GM06990 (cell line): ENCODE results near the gene RAB7A.

Source experiments
- DNase-seq: peaks from one replicate; pipeline ENCODE4 v3.0.0-alpha.2; 2011; ENCODE audit not compliant: insufficient read length; ENCODE audit errors: extremely low read depth
- H3K27me3 ChIP-seq: replicated peaks from 2 replicates; pipeline ENCODE4 v1.6.0; 2011; ENCODE audit warnings: low read length; ENCODE audit not compliant: control insufficient read depth, insufficient read depth
- H3K36me3 ChIP-seq: 2 replicates; pipeline ENCODE4 v1.5.1; 2011; ENCODE audit warnings: low read length; ENCODE audit not compliant: control insufficient read depth, insufficient read depth
- H3K4me3 ChIP-seq: replicated peaks from 2 replicates; pipeline ENCODE4 v1.5.1; 2011; ENCODE audit warnings: low read depth, mild to moderate bottlenecking, control low read depth, low read length
- TF ChIP-seq, protein P1 (sequence below): IDR thresholded peaks from 2 replicates; pipeline ENCODE4 v1.5.1; 2011; ENCODE audit warnings: low read length, control low read depth, mild to moderate bottlenecking, inconsistent platforms; ENCODE audit not compliant: insufficient read depth, poor library complexity, severe bottlenecking

The RAB7A gene

DNA sequence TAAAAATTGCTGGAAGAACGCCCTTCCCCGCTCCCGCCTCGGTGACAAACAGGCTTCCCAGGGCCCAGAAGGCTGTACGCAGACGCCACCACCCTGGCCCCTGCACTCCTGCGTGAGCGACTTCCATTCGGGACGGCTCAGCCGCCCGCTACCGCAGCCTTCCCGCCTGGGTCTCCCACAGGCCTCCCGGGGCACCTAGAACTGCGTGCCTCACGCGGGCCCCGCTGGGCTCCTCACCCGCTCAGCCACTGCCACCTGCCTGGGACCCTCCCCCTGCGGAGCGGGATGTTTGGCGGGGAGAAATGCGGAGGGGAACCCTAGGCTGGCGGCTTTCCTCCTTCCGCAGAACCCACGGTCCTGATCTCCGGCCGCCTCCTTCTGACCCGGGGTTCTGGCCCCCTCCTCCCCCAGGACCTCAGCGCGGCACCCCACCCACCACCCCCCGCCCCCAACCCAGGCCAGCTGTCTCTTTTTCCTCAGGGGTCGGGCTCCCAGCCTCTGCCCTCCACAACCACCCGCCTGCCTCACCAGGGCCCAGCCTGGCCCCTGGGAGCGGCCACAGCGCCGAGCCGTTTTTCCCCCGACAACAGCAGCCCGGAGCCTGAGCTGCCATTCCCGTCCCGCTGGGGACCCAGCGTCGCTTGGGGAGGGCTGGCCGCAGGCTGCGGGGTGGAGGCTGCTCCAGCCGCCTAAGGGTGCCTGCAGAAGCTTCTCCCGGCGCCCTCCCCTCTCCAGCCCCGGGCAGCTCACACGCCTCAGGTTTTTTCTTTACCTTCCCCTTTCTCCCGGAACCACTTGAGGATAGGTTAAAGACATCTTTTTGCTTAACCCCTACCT, 27.6 kb upstream of the RAB7A start:
- Histone ChIP-seq H3K4me3 (peak overlapping the region; percentile 36), H3K36me3 (no peaks in the 10 kb centered on the region), H3K27me3 (no peaks in the 10 kb centered on the region; the same call in 1 of the 2 replicates)
- TF ChIP-seq, protein P1, sequence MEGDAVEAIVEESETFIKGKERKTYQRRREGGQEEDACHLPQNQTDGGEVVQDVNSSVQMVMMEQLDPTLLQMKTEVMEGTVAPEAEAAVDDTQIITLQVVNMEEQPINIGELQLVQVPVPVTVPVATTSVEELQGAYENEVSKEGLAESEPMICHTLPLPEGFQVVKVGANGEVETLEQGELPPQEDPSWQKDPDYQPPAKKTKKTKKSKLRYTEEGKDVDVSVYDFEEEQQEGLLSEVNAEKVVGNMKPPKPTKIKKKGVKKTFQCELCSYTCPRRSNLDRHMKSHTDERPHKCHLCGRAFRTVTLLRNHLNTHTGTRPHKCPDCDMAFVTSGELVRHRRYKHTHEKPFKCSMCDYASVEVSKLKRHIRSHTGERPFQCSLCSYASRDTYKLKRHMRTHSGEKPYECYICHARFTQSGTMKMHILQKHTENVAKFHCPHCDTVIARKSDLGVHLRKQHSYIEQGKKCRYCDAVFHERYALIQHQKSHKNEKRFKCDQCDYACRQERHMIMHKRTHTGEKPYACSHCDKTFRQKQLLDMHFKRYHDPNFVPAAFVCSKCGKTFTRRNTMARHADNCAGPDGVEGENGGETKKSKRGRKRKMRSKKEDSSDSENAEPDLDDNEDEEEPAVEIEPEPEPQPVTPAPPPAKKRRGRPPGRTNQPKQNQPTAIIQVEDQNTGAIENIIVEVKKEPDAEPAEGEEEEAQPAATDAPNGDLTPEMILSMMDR = no peak
- DNase-seq = no peak

GRCh38 chr3:128701342-128702212, 24.4 kb upstream of the RAB7A start:
- Histone ChIP-seq H3K36me3 (no peaks in the 10 kb centered on the region), H3K4me3 (no peak overlapping the region), H3K27me3 (no peaks in the 10 kb centered on the region; the same call in 1 of the 2 replicates)
- TF ChIP-seq, protein P1 = no peak
- DNase-seq = no peak

GRCh38 chr3:128702391-128702790, 23.6 kb upstream of the RAB7A start:
- Histone ChIP-seq H3K36me3 (no peaks in the 10 kb centered on the region), H3K27me3 (no peaks in the 10 kb centered on the region; the same call in 1 of the 2 replicates), H3K4me3 (no peak overlapping the region)
- no peak for DNase-seq
- TF ChIP-seq, protein P1 = no peak

DNA sequence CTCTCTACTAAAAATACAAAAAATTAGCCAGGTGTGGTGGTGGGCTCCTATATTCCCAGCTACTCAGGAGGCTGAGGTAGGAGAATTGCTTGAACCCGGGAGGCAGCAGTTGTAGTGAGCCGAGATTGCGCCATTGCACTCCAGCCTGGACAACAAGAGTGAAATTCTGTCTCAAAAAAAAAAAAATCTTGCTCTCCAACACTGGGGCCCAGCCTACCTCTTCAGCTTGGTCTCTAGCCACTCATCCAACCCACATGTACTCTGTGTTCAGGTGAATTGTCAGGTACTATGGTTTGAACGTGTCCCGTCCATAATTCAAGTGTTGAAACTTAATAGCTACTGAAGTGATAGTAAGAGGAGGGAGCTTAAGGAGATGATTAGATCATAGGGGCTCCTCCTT, 22.4 kb upstream of the RAB7A start:
- TF ChIP-seq, protein P1 = no peak
- DNase-seq = no peak
- Histone ChIP-seq H3K27me3 (no peaks in the 10 kb centered on the region), H3K4me3 (no peak overlapping the region), H3K36me3 (no peaks in the 10 kb centered on the region)

GRCh38 chr3:128706086-128706615, 19.8 kb upstream of the RAB7A start:
- Histone ChIP-seq H3K27me3 (no peaks in the 10 kb centered on the region), H3K36me3 (no peaks in the 10 kb centered on the region), H3K4me3 (no peak overlapping the region)
- TF ChIP-seq, protein P1 = no peak
- no peak for DNase-seq
